Mucosa of stomach (tissue), 1 donor: ENCODE data around the gene GJA10.

Experiments
- H3K27me3 ChIP-seq: one replicate; pipeline ENCODE4 v1.7.0; 2013; ENCODE audit warnings: mild to moderate bottlenecking, low read length; ENCODE audit not compliant: control insufficient read depth, insufficient read depth
- H3K36me3 ChIP-seq: one replicate; pipeline ENCODE4 v1.7.0; 2013; ENCODE audit warnings: low read length; ENCODE audit not compliant: control insufficient read depth, insufficient read depth
- H3K4me1 ChIP-seq: one replicate; pipeline ENCODE4 v1.7.0; 2013; ENCODE audit warnings: mild to moderate bottlenecking, low read length; ENCODE audit not compliant: control insufficient read depth, insufficient read depth
- H3K4me3 ChIP-seq: one replicate; pipeline ENCODE4 v1.7.0; 2013; ENCODE audit warnings: low read length
- H3K9ac ChIP-seq: one replicate; pipeline ENCODE4 v1.7.0; 2013; ENCODE audit warnings: mild to moderate bottlenecking, low read length, moderate library complexity
- H3K9me3 ChIP-seq: one replicate; pipeline ENCODE4 v1.7.0; 2013; ENCODE audit warnings: mild to moderate bottlenecking, low read length, moderate library complexity; ENCODE audit not compliant: control insufficient read depth
- donor health status: Pancreatic carcinoma.

Gene GJA10

GRCh38 chr6:89940225-89941027, 46.2 kb downstream of the GJA10 start:
- Histone ChIP-seq H3K9me3 (no peaks in the 10 kb centered on the region), H3K9ac (no peak overlapping the region), H3K36me3 (no peaks in the 10 kb centered on the region), H3K4me1 (peaks cover 19% of the 10 kb centered on the region), H3K4me3 (no peak overlapping the region), H3K27me3 (no peaks in the 10 kb centered on the region)

GRCh38 chr6:89941031-89941762, 46.9 kb downstream of the GJA10 start:
- Histone ChIP-seq H3K4me1 (peaks cover 19% of the 10 kb centered on the region), H3K27me3 (no peaks in the 10 kb centered on the region), H3K9me3 (no peaks in the 10 kb centered on the region), H3K4me3 (no peak overlapping the region), H3K9ac (no peak overlapping the region), H3K36me3 (no peaks in the 10 kb centered on the region)

GRCh38 chr6:89941763-89942497, 47.7 kb downstream of the GJA10 start:
- H3K4me1 ChIP-seq, result peaks cover 19% of the 10 kb centered on the region
- H3K4me3 ChIP-seq, result no peak overlapping the region
- no peak overlapping the region for H3K9ac ChIP-seq

GRCh38 chr6:89942601-89943000, 48.3 kb downstream of the GJA10 start:
- Histone ChIP-seq H3K4me3 (no peak overlapping the region), H3K4me1 (peaks cover 19% of the 10 kb centered on the region), H3K9ac (no peak overlapping the region), H3K9me3 (no peaks in the 10 kb centered on the region), H3K36me3 (no peaks in the 10 kb centered on the region), H3K27me3 (no peaks in the 10 kb centered on the region)

More at GRCh38 chr6:89941763-89942497, 47.7 kb downstream of the GJA10 start:
- H3K36me3 ChIP-seq, result no peaks in the 10 kb centered on the region
- no peaks in the 10 kb centered on the region for H3K9me3 ChIP-seq
- H3K27me3 ChIP-seq, result no peaks in the 10 kb centered on the region

- Histone ChIP-seq H3K9me3 (no peaks in the 10 kb centered on the region), H3K27me3 (no peaks in the 10 kb centered on the region), H3K36me3 (no peaks in the 10 kb centered on the region), H3K4me3 (no peak overlapping the region), H3K9ac (no peak overlapping the region), H3K4me1 (peaks cover 19% of the 10 kb centered on the region)
Observed at GRCh38 chr6:89944181-89944755, 50.0 kb downstream of the GJA10 start.

GRCh38 chr6:89944826-89945407, 50.6 kb downstream of the GJA10 start:
- Histone ChIP-seq H3K27me3 (no peaks in the 10 kb centered on the region), H3K4me1 (peaks cover 19% of the 10 kb centered on the region), H3K4me3 (no peak overlapping the region), H3K9ac (no peak overlapping the region), H3K36me3 (no peaks in the 10 kb centered on the region), H3K9me3 (no peaks in the 10 kb centered on the region)
